ENCODE results near the gene MMP14.
"Not testable (repeated sequence)": the region's sequence is repeated elsewhere in the genome, so short reads cannot be mapped to it uniquely, and the experiment has no call there.

MMP14 gene

GRCh38 chr14:22860377-22860776 is 24.0 kb downstream of the MMP14 start:
- not testable (repeated sequence) for DNase-seq (ENCODE audit: low read depth, low spot score)

DNA sequence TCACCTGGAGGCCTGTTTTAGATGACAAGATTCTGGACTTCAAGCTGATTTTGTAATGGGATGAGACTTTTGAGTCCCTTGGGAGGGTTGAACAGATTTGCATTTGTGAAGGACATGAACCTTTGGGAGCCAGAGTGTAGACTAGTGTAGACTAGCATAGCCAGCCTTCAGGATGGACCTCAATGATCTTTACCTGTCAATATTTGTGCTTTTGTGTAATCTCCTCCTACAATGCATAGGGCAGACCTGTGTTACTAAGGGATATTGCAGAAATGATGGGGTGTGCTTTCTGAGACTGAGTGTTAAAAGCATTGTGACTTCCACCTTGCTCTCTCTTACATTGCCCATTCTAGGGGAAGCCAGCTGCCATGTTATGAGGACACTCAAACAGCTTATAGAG is 25.3 kb downstream of the MMP14 start:
- no peak for DNase-seq (ENCODE audit: low read depth, low spot score)

DNA sequence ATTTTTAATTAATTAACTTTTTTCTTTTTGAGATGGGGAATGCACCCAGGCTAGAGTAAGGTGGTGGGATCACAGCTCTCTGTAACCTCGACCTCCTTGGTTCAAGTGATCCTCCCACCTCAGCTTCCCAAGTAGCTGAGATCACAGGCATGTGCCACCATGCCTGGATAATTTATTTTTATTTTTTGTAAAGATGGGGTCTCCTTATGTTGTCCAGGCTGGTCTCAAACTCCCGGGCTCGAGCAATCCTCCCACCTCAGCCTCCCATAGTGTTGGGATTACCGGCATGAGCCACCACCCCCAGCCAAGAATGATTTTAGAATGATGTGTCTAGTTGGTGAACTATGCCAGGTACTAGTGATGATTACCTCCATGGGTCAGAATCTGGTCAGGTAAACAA is 28.6 kb downstream of the MMP14 start:
- no peak for DNase-seq (ENCODE audit: low read depth, low spot score)

GRCh38 chr14:22865424-22866405 is 29.3 kb downstream of the MMP14 start:
- no peak for DNase-seq (ENCODE audit: low read depth, low spot score)

DNA sequence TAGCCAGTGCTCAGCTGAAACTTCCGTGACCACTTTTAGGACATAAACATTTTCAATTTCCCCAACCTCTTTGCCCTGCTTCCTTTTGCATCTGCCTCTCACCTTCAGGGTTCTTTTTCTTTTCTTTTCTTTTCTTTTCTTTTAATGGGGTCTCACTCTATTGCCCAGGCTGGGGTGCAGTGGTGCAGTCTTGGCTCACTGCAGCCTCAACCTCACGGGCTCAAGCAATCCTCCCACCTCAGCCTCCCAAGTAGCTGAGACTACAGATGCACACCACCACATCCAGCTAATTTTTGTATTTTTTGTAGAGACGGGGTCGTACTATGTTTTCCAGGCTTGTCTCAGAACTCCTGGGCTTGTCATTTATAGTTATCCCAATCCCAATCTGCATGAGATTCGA is 30.5 kb downstream of the MMP14 start:
- DNase-seq (ENCODE audit: low read depth, low spot score), result no peak

DNA sequence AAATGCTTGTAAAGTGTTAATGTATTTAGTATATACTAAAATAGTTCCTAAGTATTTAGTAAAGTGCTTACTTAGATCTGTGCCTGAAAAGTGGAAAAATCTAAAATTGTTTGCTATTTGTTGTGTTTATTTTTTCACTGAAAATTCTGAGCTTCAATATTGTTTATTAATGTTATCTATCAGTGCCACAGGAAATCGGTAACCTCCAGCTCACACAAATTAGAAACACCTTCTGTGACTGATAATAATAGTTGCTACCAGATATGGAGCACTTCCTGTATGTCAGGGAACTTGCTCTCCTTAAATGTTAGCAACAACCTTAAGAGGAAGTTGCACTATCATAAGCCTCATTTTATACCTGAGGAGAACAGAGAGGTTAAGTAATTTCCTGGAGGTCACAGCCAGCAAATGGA is 34.4 kb downstream of the MMP14 start:
- DNase-seq (ENCODE audit: low read depth, low spot score), result no peak

DNA sequence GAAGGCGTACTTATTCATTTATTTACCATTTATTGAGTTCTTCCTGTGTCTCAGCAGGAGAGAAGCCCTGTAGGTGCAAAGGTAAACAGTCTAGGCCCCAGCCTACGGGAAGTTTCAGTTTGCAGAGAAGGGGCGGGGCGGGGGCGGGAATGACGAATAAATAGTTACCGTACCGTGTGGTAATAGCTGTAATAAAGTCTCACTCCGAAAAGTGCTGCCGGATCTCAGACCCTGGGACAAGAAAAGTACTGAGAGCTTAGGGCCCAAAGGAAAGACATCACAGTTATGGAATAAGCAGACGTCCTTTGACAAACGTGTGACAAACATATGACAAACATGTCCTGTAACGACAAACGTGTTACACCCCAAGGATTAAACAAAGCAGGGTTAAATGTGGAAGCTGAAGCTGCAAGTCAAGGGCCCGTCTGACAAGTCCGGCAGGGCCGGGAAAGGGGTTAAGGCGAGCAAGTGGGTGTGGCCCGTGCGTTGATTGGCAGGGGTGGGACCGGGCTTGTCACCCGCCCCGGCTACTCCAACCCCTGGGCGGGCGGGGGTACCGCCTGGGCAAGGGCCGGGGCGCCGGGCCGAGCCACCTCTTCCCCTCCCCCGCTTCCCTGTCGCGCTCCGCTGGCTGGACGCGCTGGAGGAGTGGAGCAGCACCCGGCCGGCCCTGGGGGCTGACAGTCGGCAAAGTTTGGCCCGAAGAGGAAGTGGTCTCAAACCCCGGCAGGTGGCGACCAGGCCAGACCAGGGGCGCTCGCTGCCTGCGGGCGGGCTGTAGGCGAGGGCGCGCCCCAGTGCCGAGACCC is 35.0 kb downstream of the MMP14 start, which contains the start of gene LRP10:
LRP10 (plus strand) TSS at position 517 of the 809 bp plus-strand sequence. CDS start 564 bp downstream, outside the sequence.
- DNase-seq (ENCODE audit: low read depth, low spot score), result no peak

DNA sequence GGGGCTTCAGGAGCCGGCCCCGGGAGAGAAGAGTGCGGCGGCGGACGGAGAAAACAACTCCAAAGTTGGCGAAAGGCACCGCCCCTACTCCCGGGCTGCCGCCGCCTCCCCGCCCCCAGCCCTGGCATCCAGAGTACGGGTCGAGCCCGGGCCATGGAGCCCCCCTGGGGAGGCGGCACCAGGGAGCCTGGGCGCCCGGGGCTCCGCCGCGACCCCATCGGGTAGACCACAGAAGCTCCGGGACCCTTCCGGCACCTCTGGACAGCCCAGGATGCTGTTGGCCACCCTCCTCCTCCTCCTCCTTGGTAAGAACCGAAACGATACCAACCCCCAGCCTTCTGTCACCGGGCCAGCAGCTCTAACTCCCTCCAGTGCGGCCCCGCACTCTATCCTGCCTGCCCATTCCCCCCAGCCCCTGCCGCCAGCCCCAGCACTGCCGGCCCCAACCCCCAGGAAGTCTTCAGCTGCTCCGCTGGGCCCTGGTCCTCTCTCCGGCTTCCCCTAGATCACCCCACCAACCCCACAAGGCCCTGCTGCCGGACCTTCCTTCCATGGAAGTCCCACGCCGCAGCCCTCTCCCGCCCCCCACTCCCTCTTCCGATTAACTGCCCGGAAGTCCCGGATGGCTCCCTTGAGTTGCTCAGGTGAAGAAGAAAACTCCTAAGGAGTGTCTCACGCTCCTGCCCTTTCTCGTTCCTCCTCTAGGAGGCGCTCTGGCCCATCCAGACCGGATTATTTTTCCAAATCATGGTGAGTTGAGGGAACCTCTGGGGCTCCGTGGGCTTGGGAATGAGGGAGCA is 35.8 kb downstream of the MMP14 start:
- no peak for DNase-seq (ENCODE audit: low read depth, low spot score)

DNA sequence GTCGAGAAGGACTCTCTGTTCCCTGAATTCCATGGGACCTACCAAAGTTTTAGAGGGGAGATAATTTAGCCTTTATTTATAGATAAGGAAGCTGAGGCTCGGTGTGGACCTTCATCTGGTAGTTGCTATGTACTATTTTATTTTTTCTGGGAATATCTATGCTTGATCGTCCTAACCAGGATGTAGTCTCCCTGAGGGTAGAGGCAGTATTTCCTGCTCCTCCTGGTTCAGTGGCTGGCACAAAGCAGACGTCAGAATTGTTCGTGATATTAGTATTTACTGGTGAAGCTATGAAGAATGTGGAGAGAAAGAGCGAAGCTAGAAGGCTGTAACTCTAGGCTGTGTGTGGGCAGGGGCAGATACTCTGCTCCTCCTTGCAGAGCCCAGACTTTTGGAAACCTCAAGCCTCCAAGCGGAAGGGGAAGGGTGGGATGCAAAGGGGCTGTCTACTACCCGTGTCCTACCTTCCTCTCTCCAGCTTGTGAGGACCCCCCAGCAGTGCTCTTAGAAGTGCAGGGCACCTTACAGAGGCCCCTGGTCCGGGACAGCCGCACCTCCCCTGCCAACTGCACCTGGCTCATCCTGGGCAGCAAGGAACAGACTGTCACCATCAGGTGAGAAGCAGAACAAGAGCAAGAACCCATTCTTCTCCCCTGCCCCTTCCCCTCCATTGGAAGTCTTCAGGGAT is 36.6 kb downstream of the MMP14 start:
- DNase-seq (ENCODE audit: low read depth, low spot score), result no peak

- no peak for DNase-seq (ENCODE audit: low read depth, low spot score)
Measured at GRCh38 chr14:22875003-22875747, 38.8 kb downstream of the MMP14 start.

DNA sequence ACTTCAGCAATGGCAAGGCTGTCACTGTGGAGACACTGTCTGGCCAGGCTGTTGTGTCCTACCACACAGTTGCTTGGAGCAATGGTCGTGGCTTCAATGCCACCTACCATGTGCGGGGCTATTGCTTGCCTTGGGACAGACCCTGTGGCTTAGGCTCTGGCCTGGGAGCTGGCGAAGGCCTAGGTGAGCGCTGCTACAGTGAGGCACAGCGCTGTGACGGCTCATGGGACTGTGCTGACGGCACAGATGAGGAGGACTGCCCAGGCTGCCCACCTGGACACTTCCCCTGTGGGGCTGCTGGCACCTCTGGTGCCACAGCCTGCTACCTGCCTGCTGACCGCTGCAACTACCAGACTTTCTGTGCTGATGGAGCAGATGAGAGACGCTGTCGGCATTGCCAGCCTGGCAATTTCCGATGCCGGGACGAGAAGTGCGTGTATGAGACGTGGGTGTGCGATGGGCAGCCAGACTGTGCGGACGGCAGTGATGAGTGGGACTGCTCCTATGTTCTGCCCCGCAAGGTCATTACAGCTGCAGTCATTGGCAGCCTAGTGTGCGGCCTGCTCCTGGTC is 39.4 kb downstream of the MMP14 start:
- DNase-seq (ENCODE audit: low read depth, low spot score), result no peak

DNA sequence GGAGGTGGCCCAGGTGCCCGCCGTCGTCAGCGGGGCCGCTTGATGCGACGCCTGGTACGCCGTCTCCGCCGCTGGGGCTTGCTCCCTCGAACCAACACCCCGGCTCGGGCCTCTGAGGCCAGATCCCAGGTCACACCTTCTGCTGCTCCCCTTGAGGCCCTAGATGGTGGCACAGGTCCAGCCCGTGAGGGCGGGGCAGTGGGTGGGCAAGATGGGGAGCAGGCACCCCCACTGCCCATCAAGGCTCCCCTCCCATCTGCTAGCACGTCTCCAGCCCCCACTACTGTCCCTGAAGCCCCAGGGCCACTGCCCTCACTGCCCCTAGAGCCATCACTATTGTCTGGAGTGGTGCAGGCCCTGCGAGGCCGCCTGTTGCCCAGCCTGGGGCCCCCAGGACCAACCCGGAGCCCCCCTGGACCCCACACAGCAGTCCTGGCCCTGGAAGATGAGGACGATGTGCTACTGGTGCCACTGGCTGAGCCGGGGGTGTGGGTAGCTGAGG is 40.7 kb downstream of the MMP14 start:
- no peak for DNase-seq (ENCODE audit: low read depth, low spot score)

DNA sequence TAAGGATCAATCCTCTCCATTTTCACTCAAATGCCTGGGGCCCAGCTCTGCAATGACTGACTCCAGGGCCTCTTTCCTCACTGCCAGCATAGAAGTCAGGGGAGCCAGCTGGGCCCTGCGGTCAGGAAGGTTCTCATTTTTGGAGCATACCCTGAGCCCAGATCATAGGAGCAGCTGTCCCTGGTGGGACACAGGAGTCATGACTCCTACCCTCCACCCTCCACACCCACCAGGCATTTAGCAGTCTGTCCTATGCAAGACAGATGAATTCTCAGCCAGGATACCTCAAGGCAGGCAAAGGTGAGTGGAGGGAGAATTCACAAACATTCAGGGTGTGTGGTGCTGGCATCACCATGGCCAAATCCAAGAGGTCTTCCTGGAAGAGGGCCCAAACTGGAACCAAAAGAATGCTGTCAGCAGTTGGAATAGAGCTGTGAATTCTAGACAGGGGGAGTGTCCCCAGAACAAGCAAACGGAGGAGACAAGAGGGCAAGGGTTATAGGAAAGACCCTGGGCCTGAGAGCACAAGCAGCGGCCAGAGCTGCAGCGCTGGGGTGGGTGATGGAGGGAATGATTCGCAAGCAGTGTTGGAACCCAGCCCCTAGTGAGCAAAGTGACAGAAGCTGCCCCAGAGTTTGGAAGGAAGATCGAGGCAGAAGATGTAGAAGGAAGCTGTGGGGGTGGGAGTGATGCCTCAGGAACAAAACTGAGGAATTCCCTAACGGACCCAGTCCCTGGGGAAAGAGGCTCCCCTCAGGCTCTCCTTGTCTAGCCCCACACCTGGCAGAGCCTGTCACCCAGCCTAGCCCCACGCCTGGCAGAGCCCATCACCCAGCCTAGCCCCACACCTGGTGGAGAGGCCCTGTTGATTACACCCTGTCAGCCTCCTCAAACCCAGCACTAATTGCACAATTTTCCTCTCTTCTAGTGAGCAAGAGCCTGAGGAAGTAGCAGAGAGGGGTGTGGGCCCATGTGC is 42.2 kb downstream of the MMP14 start:
- no peak for DNase-seq (ENCODE audit: low read depth, low spot score)

DNA sequence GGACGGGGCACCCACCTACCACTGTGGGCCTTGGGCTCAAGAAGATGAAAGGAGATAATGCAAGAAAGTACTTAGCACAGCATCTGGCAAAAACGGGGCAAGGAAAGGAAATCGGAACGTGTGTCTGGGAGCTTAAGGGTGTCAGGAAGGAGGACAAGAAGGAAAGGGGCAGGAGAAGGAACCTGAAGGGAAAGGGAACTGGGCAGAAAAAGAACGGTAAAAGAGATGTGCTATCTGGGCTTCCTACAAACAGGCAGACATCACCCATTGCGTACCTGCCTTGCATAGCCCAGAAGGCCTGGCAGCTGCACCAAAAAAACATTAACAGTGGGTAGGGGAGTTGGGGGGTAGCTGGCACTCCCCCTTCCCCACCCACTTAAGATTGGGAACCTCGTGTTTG is 45.7 kb downstream of the MMP14 start:
- DNase-seq (ENCODE audit: low read depth, low spot score), result no peak

DNA sequence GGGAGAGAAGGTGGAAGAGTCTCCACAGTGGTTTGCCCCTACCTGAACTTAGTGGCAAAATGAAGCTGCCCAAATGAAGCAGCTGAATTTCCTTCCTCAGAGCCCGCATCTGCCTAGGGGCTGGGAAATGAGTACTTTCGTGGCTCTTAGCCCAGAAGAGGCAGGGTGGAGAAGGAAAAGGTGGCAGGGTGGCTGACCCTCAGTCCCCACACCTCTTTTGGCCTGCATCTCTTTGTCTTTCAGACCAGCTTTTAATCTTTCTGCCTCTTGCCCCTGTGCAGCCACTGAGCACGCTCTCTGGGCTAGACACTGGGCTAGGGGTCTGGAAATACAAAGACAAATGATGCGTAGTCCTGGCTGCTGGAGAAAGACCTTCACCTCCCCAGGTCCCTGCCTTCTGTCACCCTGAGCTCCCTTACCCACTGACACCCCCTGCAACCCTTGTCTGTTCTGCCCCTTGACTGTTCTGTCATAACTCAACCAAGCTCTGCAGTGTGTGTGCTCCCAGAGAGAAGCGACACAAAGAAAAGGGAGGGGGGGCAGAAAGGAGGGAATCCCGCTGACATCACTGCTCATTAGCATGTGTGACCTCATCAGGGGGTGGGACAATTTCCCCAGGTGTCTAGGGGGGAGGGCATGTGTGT is 46.3 kb downstream of the MMP14 start:
- DNase-seq (ENCODE audit: low read depth, low spot score), result no peak

- no peak for DNase-seq (ENCODE audit: low read depth, low spot score)
Measured at GRCh38 chr14:22883173-22883976, 47.0 kb downstream of the MMP14 start, which contains the start of gene REM2. REM2 (plus strand) TSS chr14:22883222; CDS start chr14:22883288, 66 bp downstream.
